Hindlimb muscle (tissue), 1 donor: ENCODE results near the gene NDUFB5. TPM values are rescaled to one million over a fixed set of nuclear protein-coding genes. Genes with fewer than 3 reads are reported as not detected.

Source experiments
- polyA plus RNA-seq: library from polyadenylated mRNA; unstranded; fragments of 120-200 nt; gene quantifications from one replicate; pipeline ENCODE4 v1.2.1, GENCODE V29; 2013; ENCODE audit not compliant: insufficient read length

NDUFB5 gene
- polyA plus RNA-seq, 1 donor: 185 TPM

Other genes starting within 250 kb of the NDUFB5 start
- gene GNB4, start 153.3 kb upstream of the NDUFB5 start, polyA plus RNA-seq: 38.0 TPM
- 35.3 TPM for gene ACTL6A, start 41.9 kb upstream of the NDUFB5 start, polyA plus RNA-seq
- gene MRPL47, start 156 bp upstream of the NDUFB5 start, polyA plus RNA-seq: 32.7 TPM
- gene USP13, start 48.2 kb downstream of the NDUFB5 start, polyA plus RNA-seq: 53.4 TPM